Breast epithelium (tissue), 3 donors: ENCODE data around the gene NUDT1.

ENCODE experiments used
- POLR2A ChIP-seq: fragments of 450-650 bp; IDR thresholded peaks from one replicate; pipeline ENCODE4 v1.6.1; 2016; ENCODE audit warnings: antibody characterized with exemption, mild to moderate bottlenecking, moderate library complexity
- POLR2AphosphoS5 ChIP-seq, 3 donors: sonication (generic); formaldehyde crosslinking; IDR thresholded peaks; one replicate each; pipeline ENCODE4 v1.6.1; 2017; ENCODE audit warnings: antibody characterized with exemption in 3 of 3
- TF ChIP-seq, protein P1 (sequence below), 3 donors: fragments of 450-650 bp; IDR thresholded peaks; one replicate each; pipeline ENCODE4 v1.5.1; 2016 to 2017; ENCODE audit warnings: antibody characterized with exemption in 3 of 3, mild to moderate bottlenecking in 3 of 3, moderate library complexity in 3 of 3

DNA sequence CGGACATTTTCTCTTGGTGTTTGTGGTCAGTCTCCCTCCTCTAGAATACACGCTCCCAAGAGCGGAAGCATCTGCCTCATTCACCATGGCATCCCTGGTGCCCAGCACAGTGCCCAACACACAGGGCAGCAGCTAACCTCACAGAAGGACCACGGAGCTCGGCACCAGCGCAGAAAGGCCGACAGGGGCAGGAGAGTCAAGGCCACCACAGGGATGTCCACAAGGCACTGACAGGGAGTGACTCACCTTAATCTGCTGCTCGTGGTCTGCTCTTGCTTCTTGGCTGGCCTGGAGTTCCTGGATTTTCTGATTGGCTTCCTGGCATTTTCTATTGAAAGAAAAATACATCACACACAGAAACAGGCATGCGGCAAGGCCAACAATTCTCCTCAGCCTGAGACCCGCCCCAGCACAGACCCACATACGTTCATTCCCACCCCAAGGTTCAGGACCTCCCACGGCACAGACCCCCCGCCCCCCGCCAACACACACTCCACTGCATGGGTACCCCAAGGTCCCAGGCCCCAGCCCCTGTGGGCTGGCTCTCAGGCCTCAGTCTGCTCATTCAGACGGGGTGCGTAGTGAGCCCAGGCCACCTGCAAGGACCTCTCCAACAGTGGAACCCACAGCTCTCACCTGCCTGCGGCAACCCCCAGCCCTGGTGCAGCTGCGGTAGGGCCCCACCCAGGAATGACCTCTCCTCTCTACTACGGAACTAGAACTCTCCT is 24.1 kb upstream of the NUDT1 start:
- TF ChIP-seq, protein P1, sequence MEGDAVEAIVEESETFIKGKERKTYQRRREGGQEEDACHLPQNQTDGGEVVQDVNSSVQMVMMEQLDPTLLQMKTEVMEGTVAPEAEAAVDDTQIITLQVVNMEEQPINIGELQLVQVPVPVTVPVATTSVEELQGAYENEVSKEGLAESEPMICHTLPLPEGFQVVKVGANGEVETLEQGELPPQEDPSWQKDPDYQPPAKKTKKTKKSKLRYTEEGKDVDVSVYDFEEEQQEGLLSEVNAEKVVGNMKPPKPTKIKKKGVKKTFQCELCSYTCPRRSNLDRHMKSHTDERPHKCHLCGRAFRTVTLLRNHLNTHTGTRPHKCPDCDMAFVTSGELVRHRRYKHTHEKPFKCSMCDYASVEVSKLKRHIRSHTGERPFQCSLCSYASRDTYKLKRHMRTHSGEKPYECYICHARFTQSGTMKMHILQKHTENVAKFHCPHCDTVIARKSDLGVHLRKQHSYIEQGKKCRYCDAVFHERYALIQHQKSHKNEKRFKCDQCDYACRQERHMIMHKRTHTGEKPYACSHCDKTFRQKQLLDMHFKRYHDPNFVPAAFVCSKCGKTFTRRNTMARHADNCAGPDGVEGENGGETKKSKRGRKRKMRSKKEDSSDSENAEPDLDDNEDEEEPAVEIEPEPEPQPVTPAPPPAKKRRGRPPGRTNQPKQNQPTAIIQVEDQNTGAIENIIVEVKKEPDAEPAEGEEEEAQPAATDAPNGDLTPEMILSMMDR (IDR thresholded peaks at IDR 0.05), result no peak
- no peak for TF ChIP-seq POLR2A
- no peak for TF ChIP-seq POLR2AphosphoS5 (IDR thresholded peaks at IDR 0.05)
